ENCODE measurements around the gene PLAAT3. TPM values are rescaled to one million over a fixed set of nuclear protein-coding genes. Genes with fewer than 3 reads are reported as not detected.

Gene PLAAT3
- total RNA-seq, 2 donors from 2014 or later: 3.8 to 13.2 TPM

- no peaks in the 10 kb centered on the region for H3K36me3 ChIP-seq
- H3K9me3 ChIP-seq: no peaks in the 10 kb centered on the region
- H3K4me1 ChIP-seq: peaks cover 6% of the 10 kb centered on the region
- DNase-seq: peak; percentile 40
- H3K27ac ChIP-seq: peak overlapping the region; percentile 12
- intact Hi-C loops (cut with DNase I): no loop called here
- H3K4me3 ChIP-seq: peak overlapping the region; percentile 74
- TF ChIP-seq CTCF (IDR thresholded peaks at IDR 0.05): no peak
- no peaks in the 10 kb centered on the region for H3K27me3 ChIP-seq
- peak overlapping the region; percentile 59 to 84 for H3K9ac ChIP-seq (ENCODE audit: low read depth in 2 of 2, low read length in 2 of 2)
Measured at GRCh38 chr11:63613517-63614135, 607 bp downstream of the PLAAT3 start.

- Histone ChIP-seq H3K27me3 (no peaks in the 10 kb centered on the region), H3K4me1 (peaks cover 6% of the 10 kb centered on the region), H3K36me3 (no peaks in the 10 kb centered on the region), H3K27ac (no peak overlapping the region), H3K4me3 (no peak overlapping the region), H3K9ac (ENCODE audit: low read depth in 2 of 2, low read length in 2 of 2) (no peak overlapping the region), H3K9me3 (no peaks in the 10 kb centered on the region)
- no peak for DNase-seq
- intact Hi-C loops (cut with DNase I): no loop called here
- TF ChIP-seq CTCF (IDR thresholded peaks at IDR 0.05): no peak
Measured at GRCh38 chr11:63612181-63612580, 2.1 kb downstream of the PLAAT3 start.

- H3K9me3 ChIP-seq: no peaks in the 10 kb centered on the region
- DNase-seq: no peak
- H3K27me3 ChIP-seq: no peaks in the 10 kb centered on the region
- peaks cover 6% of the 10 kb centered on the region for H3K4me1 ChIP-seq
- intact Hi-C loops (cut with DNase I): no loop called here
- H3K4me3 ChIP-seq: no peak overlapping the region
- H3K9ac ChIP-seq (ENCODE audit: low read depth in 2 of 2, low read length in 2 of 2): no peak overlapping the region
- no peak for TF ChIP-seq CTCF (IDR thresholded peaks at IDR 0.05)
- no peaks in the 10 kb centered on the region for H3K36me3 ChIP-seq
- no peak overlapping the region for H3K27ac ChIP-seq
Measured at GRCh38 chr11:63611395-63611747, 2.9 kb downstream of the PLAAT3 start.

- Histone ChIP-seq H3K9me3 (no peaks in the 10 kb centered on the region), H3K36me3 (no peaks in the 10 kb centered on the region), H3K27me3 (no peaks in the 10 kb centered on the region), H3K27ac (no peak overlapping the region), H3K4me1 (peaks cover 6% of the 10 kb centered on the region), H3K4me3 (no peak overlapping the region), H3K9ac (ENCODE audit: low read depth in 2 of 2, low read length in 2 of 2) (peak overlapping the region in 1 of 2 donors; percentile 16)
- no peak for TF ChIP-seq CTCF (IDR thresholded peaks at IDR 0.05)
- intact Hi-C loops (cut with DNase I): no loop called here
- DNase-seq: no peak
Measured at GRCh38 chr11:63610604-63611394, 3.4 kb downstream of the PLAAT3 start.

GRCh38 chr11:63609971-63610580 is 4.2 kb downstream of the PLAAT3 start:
- Histone ChIP-seq H3K27ac (no peak overlapping the region), H3K4me3 (no peak overlapping the region), H3K27me3 (no peaks in the 10 kb centered on the region), H3K9ac (ENCODE audit: low read depth in 2 of 2, low read length in 2 of 2) (peak overlapping the region in 1 of 2 donors; percentile 16), H3K9me3 (no peaks in the 10 kb centered on the region), H3K4me1 (peaks cover 6% of the 10 kb centered on the region), H3K36me3 (no peaks in the 10 kb centered on the region)
- no peak for DNase-seq
- TF ChIP-seq CTCF (IDR thresholded peaks at IDR 0.05): no peak
- intact Hi-C loops (cut with DNase I): no loop called here
